ENCODE data around the gene CLIP2. TPM values are rescaled to one million over a fixed set of nuclear protein-coding genes. Genes with fewer than 3 reads are reported as not detected.
"Not testable (repeated sequence)": the region's sequence is repeated elsewhere in the genome, so short reads cannot be mapped to it uniquely, and the experiment has no call there.

CLIP2 gene
- total RNA-seq, 2 experiments from 2014 or later = 3.0 to 3.8 TPM

DNA sequence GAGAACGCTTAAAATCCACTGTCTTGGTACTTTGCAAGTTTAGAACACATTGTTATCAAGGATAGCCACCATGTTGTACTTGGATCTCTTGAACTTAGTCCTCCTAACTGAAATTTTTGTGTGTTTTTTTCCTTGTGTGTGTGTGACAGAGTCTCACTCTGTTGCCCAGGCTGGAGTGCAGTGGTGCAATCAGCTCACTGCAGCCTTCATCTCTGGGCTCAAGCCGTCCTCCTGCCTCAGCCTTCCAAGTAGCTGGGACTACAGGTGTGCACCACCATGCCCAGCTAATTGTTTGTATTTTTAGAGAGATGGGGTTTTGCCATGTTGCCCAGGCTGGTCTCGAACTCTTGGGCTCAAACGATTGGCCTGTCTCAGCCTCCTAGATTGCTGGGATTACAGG lies 130.0 kb downstream of the CLIP2 start:
- H3K9me3 Mint-ChIP-seq; H3K27me3 Mint-ChIP-seq; H3K36me3 Mint-ChIP-seq; H3K4me1 Mint-ChIP-seq; ATAC-seq (ENCODE audit: low read depth); POLR2A ChIA-PET; H3K4me3 Mint-ChIP-seq; H3K27ac Mint-ChIP-seq; DNase-seq: not testable (repeated sequence)

DNA sequence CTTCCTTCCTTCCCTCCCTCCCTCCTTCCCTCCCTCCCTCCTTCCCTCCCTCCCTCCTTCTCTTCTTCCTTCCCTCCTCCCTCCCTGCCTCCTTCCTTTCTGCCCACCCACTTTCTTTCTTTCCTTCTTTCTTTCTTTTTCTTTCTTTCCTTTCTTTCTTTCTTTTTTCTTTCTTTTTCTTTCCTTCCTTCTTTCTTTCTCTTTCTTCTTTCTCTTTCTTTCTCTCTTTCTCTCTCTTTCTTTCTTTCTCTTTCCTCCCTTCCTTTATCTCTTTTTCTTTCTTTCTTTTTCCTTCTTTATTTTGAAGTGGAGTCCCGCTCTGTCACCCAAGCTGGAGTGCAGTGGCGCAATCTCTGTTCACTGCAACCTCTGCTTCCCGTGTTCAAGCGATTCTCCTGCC lies 130.8 kb downstream of the CLIP2 start:
- Mint-ChIP-seq H3K4me3 (no peak overlapping the region), H3K4me1 (peaks cover 4% of the 10 kb centered on the region), H3K36me3 (no peaks in the 10 kb centered on the region), H3K27me3 (peaks cover 2% of the 10 kb centered on the region), H3K9me3 (no peaks in the 10 kb centered on the region), H3K27ac (no peak overlapping the region)
- ATAC-seq (ENCODE audit: low read depth) (no peak), DNase-seq (no peak)
- POLR2A ChIA-PET = no interaction called here

DNA sequence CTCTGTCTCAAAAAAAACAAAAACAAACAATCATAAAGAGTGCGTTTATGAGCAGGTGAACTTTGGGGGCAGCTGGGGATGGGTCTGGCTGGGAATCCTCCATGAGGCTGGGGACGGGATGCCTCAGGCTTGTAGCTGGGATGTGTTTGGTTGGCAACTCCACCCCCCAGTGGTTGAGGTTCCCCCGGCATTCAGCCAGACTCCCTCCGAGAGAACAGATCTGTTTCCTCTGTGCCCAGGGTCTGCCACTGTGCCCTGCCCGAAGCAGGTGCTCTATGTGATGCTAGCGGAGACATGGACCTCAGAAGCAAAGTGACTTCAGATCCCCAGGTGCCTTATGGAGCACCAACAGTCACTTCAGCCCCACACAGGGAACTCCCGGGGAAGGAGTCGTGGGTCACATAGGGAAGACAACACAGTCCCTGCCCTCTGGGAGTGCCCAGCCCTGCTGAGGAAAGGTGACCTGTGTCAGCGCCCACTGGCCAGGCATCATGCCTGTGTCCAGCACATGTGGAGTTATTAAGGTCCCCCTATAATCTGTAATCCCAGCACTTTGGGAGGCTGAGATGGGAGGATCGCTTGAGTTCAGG lies 135.2 kb downstream of the CLIP2 start:
- H3K27ac Mint-ChIP-seq = no peak overlapping the region
- no peak overlapping the region for H3K4me3 Mint-ChIP-seq
- peaks cover 2% of the 10 kb centered on the region for H3K27me3 Mint-ChIP-seq
- no peak for DNase-seq
- no peaks in the 10 kb centered on the region for H3K36me3 Mint-ChIP-seq
- peaks cover 4% of the 10 kb centered on the region for H3K4me1 Mint-ChIP-seq
- POLR2A ChIA-PET = no interaction called here
- ATAC-seq (ENCODE audit: low read depth) = no peak
- H3K9me3 Mint-ChIP-seq = no peaks in the 10 kb centered on the region

DNA sequence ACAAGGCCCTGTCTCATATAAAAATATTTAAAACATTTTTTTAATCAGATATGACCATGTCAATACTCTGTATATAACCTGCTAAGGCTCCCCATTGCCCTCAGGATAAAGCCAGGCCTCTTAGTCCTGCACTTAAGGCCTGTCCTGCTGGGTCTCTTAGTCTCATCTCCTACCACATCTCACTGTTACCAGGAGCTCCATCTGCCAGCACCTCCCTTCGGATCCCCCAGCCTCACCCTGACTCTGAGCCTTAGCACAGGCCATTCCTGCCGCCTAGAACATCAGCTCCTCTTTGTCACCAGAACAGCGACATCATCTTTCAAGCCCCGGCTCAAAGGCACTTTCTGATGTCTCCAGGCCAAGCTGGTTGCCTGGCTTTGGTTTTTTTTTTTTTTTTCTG lies 138.8 kb downstream of the CLIP2 start:
- Mint-ChIP-seq H3K4me3 (no peak overlapping the region), H3K36me3 (no peaks in the 10 kb centered on the region), H3K27me3 (no peaks in the 10 kb centered on the region), H3K4me1 (no peaks in the 10 kb centered on the region), H3K9me3 (no peaks in the 10 kb centered on the region), H3K27ac (no peak overlapping the region)
- POLR2A ChIA-PET = interaction anchor here (0.6 kb wide), 1 partner anchor 226 kb away, joined by 4 read pairs; no protein-coding TSS in a partner anchor
- DNase-seq = no peak
- ATAC-seq (ENCODE audit: low read depth) = no peak

DNA sequence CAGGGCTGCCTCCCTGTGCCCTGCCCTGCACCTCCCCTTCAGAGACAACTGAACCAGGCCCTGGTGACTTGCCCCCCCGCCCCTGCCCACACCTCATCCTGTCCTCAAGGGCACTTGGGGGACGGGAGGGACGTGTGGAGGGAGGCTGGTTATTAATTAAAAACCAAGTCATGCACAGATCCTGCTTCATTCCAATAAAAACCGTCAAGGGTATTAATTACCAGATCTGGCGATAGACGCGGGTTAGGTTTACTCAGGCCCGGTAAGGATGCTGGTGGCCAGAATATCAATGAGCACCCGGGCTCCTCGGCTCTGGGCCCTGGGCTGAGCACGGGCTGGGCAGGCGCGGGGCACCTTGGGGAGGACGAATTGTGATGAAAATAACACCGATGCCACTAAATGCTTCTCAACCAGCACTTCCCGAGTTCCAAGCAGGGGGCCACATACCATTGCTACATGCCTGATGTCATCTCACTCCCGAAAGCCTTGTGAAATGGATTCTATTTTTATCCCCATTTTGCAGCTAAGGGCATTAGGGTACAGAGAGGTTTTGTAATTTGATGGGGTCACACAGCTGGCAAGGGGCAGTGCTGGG lies 140.0 kb downstream of the CLIP2 start:
- POLR2A ChIA-PET = no interaction called here
- no peak overlapping the region for H3K4me3 Mint-ChIP-seq

DNA sequence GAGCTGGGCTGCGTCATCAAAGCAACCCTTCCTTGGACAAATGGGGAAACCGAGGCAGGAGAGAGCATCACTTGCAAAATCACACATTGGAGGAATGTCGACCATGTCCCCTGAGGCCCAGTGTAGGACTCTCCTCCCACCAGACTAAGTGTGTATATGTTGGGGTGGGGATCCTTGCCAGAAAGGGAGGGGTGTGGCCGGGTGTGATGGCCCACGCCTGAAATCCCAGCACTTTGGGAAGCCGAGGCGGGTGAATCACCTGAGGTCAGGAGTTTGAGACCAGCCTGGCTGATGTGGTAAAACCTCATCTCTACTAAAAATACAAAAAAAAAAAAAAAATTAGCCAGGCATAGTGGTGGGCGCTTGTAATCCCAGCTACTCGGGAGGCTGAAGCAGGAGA lies 141.2 kb downstream of the CLIP2 start:
- POLR2A ChIA-PET = interaction anchor here (0.7 kb wide), 1 partner anchor 14 kb away, joined by 5 read pairs; no protein-coding TSS in a partner anchor
- not testable (repeated sequence) for H3K4me1 Mint-ChIP-seq; H3K4me3 Mint-ChIP-seq; H3K27me3 Mint-ChIP-seq; H3K27ac Mint-ChIP-seq; H3K9me3 Mint-ChIP-seq; ATAC-seq (ENCODE audit: low read depth); H3K36me3 Mint-ChIP-seq; DNase-seq

More for the DNA sequence above, 140.0 kb downstream of the CLIP2 start:
- ATAC-seq (ENCODE audit: low read depth) (no peak), DNase-seq (no peak)
- no peaks in the 10 kb centered on the region for H3K9me3 Mint-ChIP-seq
- no peaks in the 10 kb centered on the region for H3K27me3 Mint-ChIP-seq
- no peak overlapping the region for H3K27ac Mint-ChIP-seq
- H3K36me3 Mint-ChIP-seq = no peaks in the 10 kb centered on the region
- H3K4me1 Mint-ChIP-seq = no peaks in the 10 kb centered on the region

DNA sequence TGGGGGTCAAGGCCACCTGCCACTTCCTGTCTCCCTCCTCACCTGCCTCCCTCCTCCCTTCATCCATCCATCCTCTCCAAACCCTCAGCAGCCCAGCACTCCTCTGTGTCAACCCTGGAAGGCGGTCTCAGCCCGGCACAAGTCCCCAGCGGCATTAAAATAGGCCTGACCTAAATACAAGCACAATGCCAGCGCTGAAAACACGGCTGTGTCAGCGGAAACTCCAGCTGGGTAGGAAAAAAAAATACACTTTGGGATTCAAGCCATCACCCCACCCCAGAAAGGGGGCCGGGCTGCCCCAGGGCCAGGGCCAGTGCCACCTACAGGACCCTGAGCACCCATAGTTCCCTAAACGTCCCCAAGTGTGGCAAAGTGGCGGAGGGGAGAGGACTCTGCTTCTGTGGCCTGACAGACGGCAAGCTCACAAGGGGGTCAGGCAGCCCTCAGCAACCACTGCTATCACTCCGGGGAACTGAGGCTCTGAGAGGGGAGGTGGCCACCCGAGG lies 141.8 kb downstream of the CLIP2 start:
- Mint-ChIP-seq H3K4me1 (no peaks in the 10 kb centered on the region), H3K36me3 (no peaks in the 10 kb centered on the region), H3K4me3 (no peak overlapping the region), H3K27me3 (no peaks in the 10 kb centered on the region), H3K9me3 (no peaks in the 10 kb centered on the region), H3K27ac (no peak overlapping the region)
- DNase-seq = no peak
- POLR2A ChIA-PET = interaction anchor here (0.7 kb wide), 1 partner anchor 13 kb away, joined by 5 read pairs; no protein-coding TSS in a partner anchor
- ATAC-seq (ENCODE audit: low read depth) = no peak

DNA sequence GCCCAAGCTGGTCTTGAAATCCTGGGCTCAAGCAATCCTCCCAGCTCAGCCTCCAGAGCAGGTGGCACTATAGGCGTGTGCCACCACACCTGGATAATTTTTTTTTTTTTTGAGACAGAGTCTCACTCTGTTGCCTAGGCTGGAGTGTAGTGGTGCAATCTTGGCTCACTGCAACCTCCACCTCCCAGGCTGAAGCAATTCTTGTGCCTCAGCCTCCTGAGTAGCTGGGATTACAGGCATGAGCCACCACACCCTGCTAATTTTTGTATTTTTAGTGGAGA lies 148.0 kb downstream of the CLIP2 start:
- H3K4me3 Mint-ChIP-seq; H3K27ac Mint-ChIP-seq; H3K9me3 Mint-ChIP-seq; DNase-seq; H3K4me1 Mint-ChIP-seq; H3K36me3 Mint-ChIP-seq; POLR2A ChIA-PET; H3K27me3 Mint-ChIP-seq; ATAC-seq (ENCODE audit: low read depth): not testable (repeated sequence)

DNA sequence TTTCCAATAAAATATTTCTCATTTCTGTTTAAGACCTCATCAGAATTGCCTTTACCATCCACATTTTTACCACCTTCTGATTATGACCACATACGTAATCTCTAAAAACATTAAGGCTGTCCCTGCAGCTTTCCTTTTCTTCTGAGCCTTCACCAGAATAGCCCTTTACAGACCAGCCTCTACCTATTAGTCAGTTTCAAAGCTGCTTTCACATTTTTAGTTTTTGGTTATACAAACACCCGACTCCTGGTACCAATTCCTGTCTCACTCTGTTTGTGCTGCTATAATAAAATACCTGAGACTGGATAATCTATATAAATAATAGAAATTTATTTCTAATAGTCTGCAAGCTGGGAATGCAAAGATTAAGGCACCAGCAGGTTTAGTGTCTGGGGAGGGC lies 149.1 kb downstream of the CLIP2 start:
- Mint-ChIP-seq H3K27ac (no peak overlapping the region), H3K4me3 (no peak overlapping the region), H3K27me3 (no peaks in the 10 kb centered on the region), H3K4me1 (no peaks in the 10 kb centered on the region), H3K9me3 (peaks cover 2% of the 10 kb centered on the region), H3K36me3 (no peaks in the 10 kb centered on the region)
- DNase-seq (no peak), ATAC-seq (ENCODE audit: low read depth) (no peak)
- POLR2A ChIA-PET = no interaction called here

DNA sequence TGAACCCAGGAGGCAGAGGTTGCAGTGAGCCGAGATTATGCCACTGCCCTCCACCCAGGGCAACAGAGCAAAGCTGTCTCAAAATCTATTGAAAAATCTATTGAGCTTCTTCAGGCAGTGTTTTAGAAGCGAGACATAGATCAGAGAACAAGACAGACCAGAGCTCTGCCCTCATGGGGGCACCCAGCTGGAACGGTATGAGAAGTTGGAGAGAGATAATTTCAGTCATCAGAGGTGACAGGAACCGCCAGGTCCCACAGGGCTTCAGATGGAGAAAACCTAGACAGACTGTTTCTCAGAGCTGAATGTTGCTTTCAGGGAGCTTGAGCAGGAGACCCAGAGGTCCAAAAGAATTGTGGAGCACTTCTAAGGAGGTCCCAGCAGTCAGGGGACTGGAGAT lies 150.3 kb downstream of the CLIP2 start:
- peaks cover 2% of the 10 kb centered on the region for H3K9me3 Mint-ChIP-seq
- H3K4me3 Mint-ChIP-seq = no peak overlapping the region
- no peaks in the 10 kb centered on the region for H3K4me1 Mint-ChIP-seq
- ATAC-seq (ENCODE audit: low read depth) (no peak), DNase-seq (no peak)
- H3K27ac Mint-ChIP-seq = no peak overlapping the region
- H3K27me3 Mint-ChIP-seq = no peaks in the 10 kb centered on the region
- POLR2A ChIA-PET = no interaction called here
- H3K36me3 Mint-ChIP-seq = no peaks in the 10 kb centered on the region

DNA sequence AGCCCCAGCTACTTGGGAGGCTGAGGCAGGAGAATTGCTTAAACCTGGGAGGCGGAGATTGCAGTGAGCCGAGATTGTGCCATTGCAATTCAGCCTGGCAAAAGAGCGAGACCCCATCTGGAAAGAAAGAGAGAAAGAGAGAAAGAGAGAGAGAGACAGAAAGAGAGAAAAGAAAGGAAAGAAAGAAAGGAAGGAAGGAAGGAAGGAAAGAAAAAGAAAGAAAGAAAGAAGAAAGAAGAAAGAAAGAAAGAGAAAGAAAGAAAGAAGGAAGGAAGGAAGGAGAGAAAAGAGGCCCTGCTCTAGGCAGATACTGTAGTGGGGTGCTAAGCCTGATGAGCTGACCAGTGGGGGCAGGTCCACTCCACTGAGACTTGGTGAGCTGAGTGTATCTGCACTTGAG lies 150.9 kb downstream of the CLIP2 start:
- POLR2A ChIA-PET; H3K27ac Mint-ChIP-seq; H3K9me3 Mint-ChIP-seq; H3K4me1 Mint-ChIP-seq; DNase-seq; H3K27me3 Mint-ChIP-seq; H3K36me3 Mint-ChIP-seq; H3K4me3 Mint-ChIP-seq; ATAC-seq (ENCODE audit: low read depth): not testable (repeated sequence)

DNA sequence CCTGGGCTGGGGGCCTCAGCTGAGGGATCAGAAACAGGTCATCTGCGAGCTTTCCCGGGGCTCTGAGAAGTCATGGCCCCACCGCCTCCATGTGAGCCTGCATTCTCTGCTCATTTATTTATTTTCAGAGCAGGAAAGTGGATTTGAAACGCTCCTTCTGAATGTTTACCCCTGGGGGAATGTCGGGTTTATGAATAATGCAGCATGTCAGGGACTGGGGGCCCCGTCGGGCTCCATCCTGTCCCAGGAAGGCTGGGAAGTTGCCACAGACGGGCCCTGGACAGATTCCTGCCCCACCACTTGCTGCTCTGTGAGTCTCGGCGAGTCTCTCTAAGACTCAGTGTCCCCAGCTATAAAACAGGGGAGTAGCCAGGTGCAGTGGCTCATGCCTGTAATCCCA lies 152.6 kb downstream of the CLIP2 start:
- no peak overlapping the region for H3K4me3 Mint-ChIP-seq
- H3K36me3 Mint-ChIP-seq = no peaks in the 10 kb centered on the region
- POLR2A ChIA-PET = no interaction called here
- H3K27me3 Mint-ChIP-seq = no peaks in the 10 kb centered on the region
- peaks cover under 1% of the 10 kb centered on the region for H3K9me3 Mint-ChIP-seq
- DNase-seq (no peak), ATAC-seq (ENCODE audit: low read depth) (no peak)
- no peaks in the 10 kb centered on the region for H3K4me1 Mint-ChIP-seq
- H3K27ac Mint-ChIP-seq = no peak overlapping the region

DNA sequence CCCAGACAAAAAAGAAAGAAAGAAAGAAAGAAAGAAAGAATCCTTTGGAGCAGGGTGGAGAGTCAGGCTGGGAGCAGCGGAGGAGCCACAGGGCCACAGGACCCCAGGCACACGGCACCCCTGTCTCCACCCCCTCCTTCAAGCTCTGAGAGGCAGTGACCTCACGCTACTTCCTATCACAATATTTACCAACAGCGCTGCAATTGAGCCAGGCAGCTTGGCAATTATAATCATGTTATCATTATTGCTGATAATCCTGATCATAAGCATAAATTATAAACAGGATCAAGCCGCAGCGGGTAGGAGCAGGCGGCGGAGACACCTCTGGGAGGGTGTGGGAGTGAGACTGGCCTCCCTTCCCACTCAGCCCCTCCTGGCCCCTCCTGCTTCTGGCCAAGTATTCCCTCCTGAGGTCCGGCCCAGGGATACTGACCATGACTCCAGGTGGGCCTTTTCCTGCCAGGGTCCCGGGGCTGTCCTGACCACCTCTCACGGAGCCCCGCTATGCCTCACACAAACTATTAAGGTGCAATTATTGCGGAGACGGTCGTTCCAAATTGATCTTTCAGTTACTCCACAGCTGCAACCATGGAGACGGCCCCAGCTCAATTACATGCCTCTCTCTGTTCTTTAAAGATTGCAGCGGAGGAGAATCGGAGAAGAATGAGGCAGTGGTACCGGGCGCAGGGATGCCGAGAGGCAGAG lies 154.5 kb downstream of the CLIP2 start:
- H3K4me3 Mint-ChIP-seq = no peak overlapping the region
- ATAC-seq (ENCODE audit: low read depth) = no peak
- no peaks in the 10 kb centered on the region for H3K9me3 Mint-ChIP-seq
- H3K4me1 Mint-ChIP-seq = no peaks in the 10 kb centered on the region
- H3K27ac Mint-ChIP-seq = no peak overlapping the region
- H3K27me3 Mint-ChIP-seq = peaks cover 3% of the 10 kb centered on the region
- POLR2A ChIA-PET = no interaction called here
- no peaks in the 10 kb centered on the region for H3K36me3 Mint-ChIP-seq
- no peak for DNase-seq

DNA sequence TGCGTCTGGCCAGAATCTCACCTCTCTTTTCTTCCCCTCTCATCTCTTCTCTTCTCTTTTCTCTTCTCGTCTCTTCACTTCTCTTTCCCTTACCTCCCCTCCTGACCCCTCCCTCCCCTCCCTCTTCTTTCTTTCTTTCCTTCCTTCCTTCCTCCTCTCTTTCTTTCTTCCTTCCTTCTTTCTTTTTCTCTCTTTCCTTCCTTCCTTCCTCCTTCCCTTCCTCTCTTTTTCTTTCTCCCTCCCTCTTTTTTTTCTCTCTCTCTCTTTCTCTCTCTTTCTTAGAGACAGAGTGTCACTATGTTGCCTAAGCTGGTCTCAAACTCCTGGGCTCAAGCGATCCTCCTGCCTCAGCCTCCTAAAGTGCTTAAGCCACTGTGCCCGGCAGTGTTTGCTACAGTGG lies 159.9 kb downstream of the CLIP2 start:
- POLR2A ChIA-PET = interaction anchor here (1.0 kb wide), 1 partner anchor 193 kb away, joined by 3 read pairs; no protein-coding TSS in a partner anchor
- no peak for DNase-seq
- Mint-ChIP-seq H3K9me3 (no peaks in the 10 kb centered on the region), H3K4me3 (no peak overlapping the region), H3K4me1 (peaks cover 13% of the 10 kb centered on the region), H3K27me3 (peaks cover 18% of the 10 kb centered on the region), H3K36me3 (no peaks in the 10 kb centered on the region), H3K27ac (no peak overlapping the region)
- ATAC-seq (ENCODE audit: low read depth) = no peak
